ENCODE results near the gene MAMDC2.
A peak's percentile ranks its signal among the peaks of the same experiment; 100 is the strongest.
"Not testable (repeated sequence)": the region's sequence is repeated elsewhere in the genome, so short reads cannot be mapped to it uniquely, and the experiment has no call there.

MAMDC2 gene

GRCh38 chr9:70197216-70198044 is 153.8 kb downstream of the MAMDC2 start:
- no peak for DNase-seq (ENCODE audit: low read depth in 2 of 2)

- DNase-seq (ENCODE audit: low read depth in 2 of 2) = not testable (repeated sequence)
These were observed 161.1 kb downstream of the MAMDC2 start for GRCh38 chr9:70204743-70205142.

- no peak for DNase-seq (ENCODE audit: low read depth in 2 of 2)
These were observed 161.8 kb downstream of the MAMDC2 start for GRCh38 chr9:70205366-70206020.

- no peak for DNase-seq (ENCODE audit: low read depth in 2 of 2)
These were observed 173.4 kb downstream of the MAMDC2 start for GRCh38 chr9:70217029-70217428.

- DNase-seq (ENCODE audit: low read depth in 2 of 2) = no peak
These were observed 175.1 kb downstream of the MAMDC2 start for GRCh38 chr9:70218767-70219166.

- DNase-seq (ENCODE audit: low read depth in 2 of 2) = no peak
These were observed 176.6 kb downstream of the MAMDC2 start for GRCh38 chr9:70220216-70220615.

- DNase-seq (ENCODE audit: low read depth in 2 of 2) = no peak
These were observed 178.7 kb downstream of the MAMDC2 start for GRCh38 chr9:70222354-70222753.

GRCh38 chr9:70228118-70228517 is 184.5 kb downstream of the MAMDC2 start:
- no peak for DNase-seq (ENCODE audit: low read depth in 2 of 2)

- DNase-seq (ENCODE audit: low read depth in 2 of 2) = no peak
These were observed 185.0 kb downstream of the MAMDC2 start for GRCh38 chr9:70228611-70229010.

GRCh38 chr9:70229026-70229425 is 185.4 kb downstream of the MAMDC2 start:
- DNase-seq (ENCODE audit: low read depth in 2 of 2) = no peak

- DNase-seq (ENCODE audit: low read depth in 2 of 2) = no peak
These were observed 185.9 kb downstream of the MAMDC2 start for GRCh38 chr9:70229579-70229978.

- no peak for DNase-seq (ENCODE audit: low read depth in 2 of 2)
These were observed 188.8 kb downstream of the MAMDC2 start for GRCh38 chr9:70232476-70232875.

GRCh38 chr9:70234208-70234607 is 190.6 kb downstream of the MAMDC2 start:
- DNase-seq (ENCODE audit: low read depth in 2 of 2) = not testable (repeated sequence)

GRCh38 chr9:70245952-70246351 is 202.3 kb downstream of the MAMDC2 start:
- not testable (repeated sequence) for DNase-seq (ENCODE audit: low read depth in 2 of 2)

- DNase-seq (ENCODE audit: low read depth in 2 of 2) = no peak
These were observed 206.6 kb downstream of the MAMDC2 start for GRCh38 chr9:70250221-70250620.

- no peak for DNase-seq (ENCODE audit: low read depth in 2 of 2)
These were observed 211.8 kb downstream of the MAMDC2 start for GRCh38 chr9:70255486-70255885.

- no peak for DNase-seq (ENCODE audit: low read depth in 2 of 2)
These were observed 212.5 kb downstream of the MAMDC2 start for GRCh38 chr9:70256123-70256551.

GRCh38 chr9:70257502-70257901 is 213.9 kb downstream of the MAMDC2 start:
- DNase-seq (ENCODE audit: low read depth in 2 of 2) = no peak

GRCh38 chr9:70257991-70258691 is 214.5 kb downstream of the MAMDC2 start:
- no peak for DNase-seq (ENCODE audit: low read depth in 2 of 2)

- peak; percentile 77 for DNase-seq (ENCODE audit: low read depth in 2 of 2)
These were observed 215.3 kb downstream of the MAMDC2 start, which contains the start of gene SMC5 for GRCh38 chr9:70258692-70259511. TSS of gene SMC5 (plus strand) at chr9:70258978. CDS start at chr9:70259079, 101 bp downstream.

- DNase-seq (ENCODE audit: low read depth in 2 of 2) = no peak
These were observed 215.8 kb downstream of the MAMDC2 start for GRCh38 chr9:70259512-70259802.

GRCh38 chr9:70260007-70260443 is 216.4 kb downstream of the MAMDC2 start:
- DNase-seq (ENCODE audit: low read depth in 2 of 2) = no peak

Data from stimulated activated CD4-positive, alpha-beta T cell treated with anti-CD3 and anti-CD28 coated beads, Interleukin-1b, Interleukin-23, amount 100 ng/mL, for 1 hour (primary cell).